HG02759 (cell line): ENCODE results near the gene ZNF500.

Experiments used
- ATAC-seq: cut with Tn5 transposase; IDR thresholded peaks from one replicate; pipeline ENCODE4 v1.9.1; 2021; ENCODE audit warnings: mild to moderate bottlenecking, moderate library complexity; ENCODE audit not compliant: unreplicated experiment

ZNF500 gene

GRCh38 chr16:4766875-4767628, at the start of gene ZNF500:
Gene ZNF500 (minus strand): TSS chr16:4767162. CDS start chr16:4765978, 1,184 bp downstream.
- peak; percentile 90 for ATAC-seq

- no peak for ATAC-seq
Observed at GRCh38 chr16:4814542-4815173, 47.7 kb upstream of the ZNF500 start.

GRCh38 chr16:4814046-4814445, 47.1 kb upstream of the ZNF500 start:
- no peak for ATAC-seq

- no peak for ATAC-seq
Observed at GRCh38 chr16:4813251-4814003, 46.5 kb upstream of the ZNF500 start.

- no peak for ATAC-seq
Observed at GRCh38 chr16:4811773-4812172, 44.8 kb upstream of the ZNF500 start.

- no peak for ATAC-seq
Observed at GRCh38 chr16:4811242-4811641, 44.3 kb upstream of the ZNF500 start.

GRCh38 chr16:4806280-4806679, 39.3 kb upstream of the ZNF500 start:
- no peak for ATAC-seq

- no peak for ATAC-seq
Observed at GRCh38 chr16:4805231-4805630, 38.3 kb upstream of the ZNF500 start.

GRCh38 chr16:4803898-4804762, 37.2 kb upstream of the ZNF500 start:
- ATAC-seq: no peak

- no peak for ATAC-seq
Observed at GRCh38 chr16:4803401-4803844, 36.5 kb upstream of the ZNF500 start.

GRCh38 chr16:4802659-4803287, 35.8 kb upstream of the ZNF500 start:
- ATAC-seq: peak; percentile 94

- ATAC-seq: peak; percentile 63
Observed at GRCh38 chr16:4801962-4802658, 35.1 kb upstream of the ZNF500 start, which contains the start of gene ROGDI. Gene ROGDI (minus strand): TSS chr16:4802633. CDS start chr16:4802571, 62 bp downstream.

GRCh38 chr16:4801051-4801961, 34.3 kb upstream of the ZNF500 start:
- no peak for ATAC-seq

- no peak for ATAC-seq
Observed at GRCh38 chr16:4800290-4801041, 33.5 kb upstream of the ZNF500 start.

- ATAC-seq: no peak
Observed at GRCh38 chr16:4799171-4799855, 32.4 kb upstream of the ZNF500 start.

GRCh38 chr16:4798456-4798855, 31.5 kb upstream of the ZNF500 start:
- no peak for ATAC-seq

- no peak for ATAC-seq
Observed at GRCh38 chr16:4797805-4798252, 30.9 kb upstream of the ZNF500 start.
